SW480 (cell line): Measurements from ENCODE around the gene ALX4.

Source experiments
- DNase-seq: peaks from one replicate; pipeline ENCODE4 v3.0.0-alpha.2; 2016; ENCODE audit warnings: low spot score

ALX4 gene

GRCh38 chr11:44335052-44335760 is 25.3 kb upstream of the ALX4 start:
- DNase-seq, result peak; percentile 27

DNA sequence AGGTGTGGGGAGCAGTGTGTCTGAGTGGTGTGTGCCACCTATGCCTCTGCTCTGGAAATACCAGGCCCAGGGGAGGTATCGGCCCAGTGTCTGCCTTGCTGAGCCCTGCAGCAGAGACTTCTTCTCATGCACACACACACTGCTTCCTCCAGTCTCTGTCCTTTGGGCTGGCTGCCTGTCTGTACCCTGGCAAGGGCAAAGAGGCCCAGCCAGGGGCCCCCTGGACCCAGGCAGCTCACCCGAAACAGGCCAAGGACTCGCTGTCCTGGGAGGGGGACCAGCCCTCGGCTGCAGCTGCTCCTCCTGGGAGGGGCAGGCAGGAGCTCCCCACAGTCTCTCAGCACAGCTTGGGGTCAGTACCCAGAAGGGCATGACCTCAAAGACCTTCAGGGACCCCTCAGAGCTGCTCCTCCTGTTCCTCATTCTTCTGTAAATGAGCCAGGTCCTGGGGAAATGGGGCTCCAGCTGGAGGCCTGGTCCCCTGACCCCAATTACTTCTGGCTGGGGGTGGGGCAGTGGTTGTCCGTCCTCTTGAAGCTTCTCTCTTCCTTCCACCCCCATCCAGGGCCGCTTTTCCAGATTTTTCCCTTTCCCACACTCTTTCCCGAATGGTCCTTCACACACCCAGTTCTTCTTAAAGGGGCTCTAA is 24.5 kb upstream of the ALX4 start:
- no peak for DNase-seq

DNA sequence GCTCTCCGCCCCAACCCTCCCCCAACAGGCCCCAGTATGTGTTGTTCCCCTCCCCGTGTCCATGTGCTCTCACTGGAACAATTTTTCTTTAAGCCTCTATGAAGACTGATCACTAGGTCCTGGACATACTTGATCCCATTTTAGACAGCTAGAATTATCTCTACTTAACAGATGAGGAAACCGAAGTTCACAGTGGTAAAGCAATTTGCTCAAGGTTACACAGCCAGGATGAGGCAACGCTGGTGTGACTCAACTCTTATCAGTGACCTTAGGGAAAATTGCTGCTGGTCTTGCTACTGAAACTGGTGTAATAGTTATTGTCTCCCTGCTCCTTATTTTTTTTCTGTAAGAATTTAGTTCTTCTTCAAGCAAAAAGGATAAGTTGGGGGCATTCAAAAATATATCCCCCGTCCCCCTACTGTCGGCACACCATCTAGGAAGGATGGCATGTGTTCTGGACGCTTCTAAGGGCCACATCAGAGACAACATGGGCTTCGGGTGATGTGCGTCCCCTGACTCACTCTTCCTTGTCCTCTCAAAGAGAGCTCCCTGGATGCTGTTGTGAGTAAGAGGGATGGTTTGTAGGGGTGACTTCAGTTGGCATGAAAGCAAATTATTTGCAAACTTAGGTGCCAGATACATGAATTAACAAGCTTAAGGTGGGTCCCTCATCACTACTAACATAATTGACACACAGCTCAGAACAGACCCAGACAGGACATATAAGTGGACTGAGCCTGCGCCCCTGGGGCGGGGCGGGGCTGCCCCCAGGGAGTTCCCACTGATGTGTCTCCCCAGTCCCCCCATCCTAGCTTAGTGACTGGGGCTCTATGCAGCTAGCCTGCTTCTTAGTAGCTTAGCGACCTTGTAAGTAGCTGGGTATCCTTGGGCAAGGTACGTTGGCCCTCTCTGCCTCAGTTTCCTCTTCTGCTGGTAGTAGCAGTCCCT is 23.6 kb upstream of the ALX4 start:
- DNase-seq, result no peak

DNA sequence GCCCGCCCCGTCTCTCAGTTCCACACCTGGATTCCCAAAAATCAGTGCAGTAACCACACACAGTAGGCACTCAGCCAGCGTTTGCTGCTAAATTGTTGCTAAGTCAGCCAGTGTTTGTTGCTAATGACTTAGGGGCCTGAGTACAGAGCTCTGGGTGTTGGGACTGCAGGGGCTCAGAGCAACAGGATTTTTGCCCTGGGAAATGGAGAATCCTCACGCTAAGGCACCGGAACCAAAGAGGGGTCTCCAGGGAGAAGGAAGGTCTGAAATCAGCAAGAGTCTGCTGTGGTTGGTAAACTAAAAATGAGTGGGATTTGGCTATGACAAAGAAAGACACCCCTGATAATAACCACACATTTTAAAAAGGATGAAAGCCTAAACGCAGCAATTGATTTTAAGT is 22.7 kb upstream of the ALX4 start:
- no peak for DNase-seq

GRCh38 chr11:44329472-44330230 is 19.7 kb upstream of the ALX4 start:
- peak; percentile 33 for DNase-seq

DNA sequence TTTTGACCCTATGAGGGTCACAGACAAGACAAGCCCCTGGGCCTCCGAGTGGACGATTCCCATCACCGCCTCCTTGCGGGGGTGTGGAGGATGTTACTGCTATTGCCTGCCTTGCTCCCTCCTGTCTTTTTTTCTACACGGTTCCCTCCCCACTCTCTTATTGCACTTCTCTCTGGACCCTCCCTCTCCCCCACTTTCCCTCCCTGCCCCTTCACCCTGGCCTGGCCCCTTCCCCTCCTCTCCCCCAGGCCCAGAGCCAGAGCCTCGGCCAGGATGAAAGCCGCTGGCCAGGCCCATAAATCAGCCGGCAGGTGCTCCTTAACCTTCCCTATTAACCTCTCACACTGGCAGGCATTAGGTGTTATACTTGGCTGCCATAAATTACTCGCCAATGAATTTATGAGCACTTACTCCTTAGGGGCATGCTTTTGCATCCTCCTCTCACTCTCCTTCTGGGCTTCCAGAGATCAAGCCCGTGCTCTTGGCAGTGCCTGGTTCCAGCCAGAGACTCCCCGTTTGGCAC is 18.3 kb upstream of the ALX4 start:
- DNase-seq, result no peak

DNA sequence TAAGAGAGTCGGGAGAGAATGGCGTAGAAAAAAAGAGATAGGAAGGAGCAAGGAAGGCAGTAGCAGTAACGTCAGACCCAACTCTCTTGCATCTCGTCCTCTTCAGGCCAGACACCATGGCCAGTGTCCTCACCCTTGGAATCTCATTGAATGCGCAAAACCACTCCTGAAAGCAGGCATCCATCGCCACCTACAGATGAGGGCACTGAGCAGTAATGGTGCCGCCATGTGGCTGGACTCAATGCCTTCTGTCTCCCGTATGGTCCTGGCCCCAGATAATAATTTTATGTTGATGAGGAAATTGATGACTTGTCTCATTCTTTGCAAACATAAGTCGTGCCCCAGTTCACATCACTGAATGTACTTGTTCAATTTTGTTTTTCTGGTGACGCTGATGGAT is 17.8 kb upstream of the ALX4 start:
- DNase-seq, result no peak

- no peak for DNase-seq
Measured at GRCh38 chr11:44326615-44327475, 16.9 kb upstream of the ALX4 start.

GRCh38 chr11:44325698-44326097 is 15.8 kb upstream of the ALX4 start:
- DNase-seq, result no peak

- no peak for DNase-seq
Measured at GRCh38 chr11:44324749-44325525, 15.0 kb upstream of the ALX4 start.

- DNase-seq, result no peak
Measured at GRCh38 chr11:44324222-44324621, 14.3 kb upstream of the ALX4 start.

DNA sequence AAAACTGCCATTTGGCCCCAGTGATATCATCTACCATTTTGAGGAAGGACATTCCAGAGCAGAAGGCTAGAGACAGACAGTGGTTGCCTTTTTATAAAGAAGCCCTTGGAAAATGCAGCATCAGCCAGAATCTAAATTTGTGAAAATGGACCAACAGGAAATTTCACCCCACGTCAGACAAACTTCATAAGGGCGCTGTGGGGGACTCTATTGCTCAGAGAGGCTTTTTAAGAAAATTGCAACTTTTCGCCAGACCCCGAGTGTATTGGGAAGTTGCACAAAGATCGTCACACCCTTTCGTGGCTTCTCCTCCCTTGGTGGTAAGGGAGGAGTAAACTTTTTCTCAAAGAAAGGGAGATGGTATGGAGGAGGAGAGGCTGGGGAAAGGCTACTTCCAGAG is 12.3 kb upstream of the ALX4 start:
- DNase-seq, result no peak

GRCh38 chr11:44321059-44321458 is 11.1 kb upstream of the ALX4 start:
- DNase-seq, result no peak

DNA sequence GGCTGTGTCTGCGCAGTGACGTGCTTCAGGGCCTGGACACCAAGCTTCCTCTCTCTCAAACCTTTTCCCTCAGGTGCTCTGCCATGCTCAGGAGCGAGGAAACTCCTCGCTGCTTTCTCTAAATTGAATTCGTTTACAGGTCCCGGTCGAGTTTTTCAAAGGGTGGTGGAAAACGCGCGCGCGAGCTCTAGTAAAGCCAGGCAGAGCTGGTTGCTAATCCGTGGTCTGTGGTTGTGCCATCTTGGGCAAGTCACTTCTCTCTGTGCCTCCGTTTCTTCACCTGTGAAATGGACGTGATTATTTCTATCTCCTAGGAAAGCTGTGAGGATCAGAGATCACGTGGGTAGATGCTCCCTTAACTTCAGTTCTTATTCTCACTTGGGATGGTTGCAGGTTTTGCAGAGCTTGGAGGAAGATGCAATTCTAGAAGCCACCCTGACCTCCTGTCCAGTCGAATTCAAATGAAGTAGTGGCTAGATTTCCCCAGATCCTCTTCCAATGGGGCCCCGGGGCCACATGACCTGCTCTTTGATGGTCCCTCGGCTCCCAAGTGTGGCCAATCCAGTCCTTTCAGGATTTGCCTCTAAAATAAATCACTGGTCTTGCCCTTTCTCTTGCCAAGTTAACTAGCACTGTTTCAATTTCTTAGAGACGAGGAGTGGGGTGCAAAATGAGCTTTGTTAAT is 10.5 kb upstream of the ALX4 start:
- no peak for DNase-seq

- no peak for DNase-seq
Measured at GRCh38 chr11:44319552-44320288, 9.8 kb upstream of the ALX4 start.

DNA sequence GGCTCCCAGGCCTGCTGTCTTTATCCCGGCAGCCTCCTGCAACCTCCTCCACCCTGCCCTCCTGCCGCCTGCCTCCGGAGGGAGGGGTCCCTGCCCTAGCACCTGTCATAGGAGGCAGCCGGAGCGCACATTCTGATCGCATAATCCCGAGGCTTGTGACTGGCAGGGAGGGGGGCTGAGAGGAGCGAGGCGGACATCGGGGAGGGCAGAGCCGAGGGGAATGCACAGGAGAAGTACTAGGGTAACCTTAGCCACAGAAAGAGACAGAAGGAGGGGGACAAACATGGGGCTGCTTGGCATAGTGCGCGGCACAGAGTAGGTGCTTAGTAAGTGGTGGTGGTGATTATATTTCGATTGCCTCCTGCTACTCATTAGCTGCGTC is 9.2 kb upstream of the ALX4 start:
- no peak for DNase-seq

GRCh38 chr11:44318369-44318768 is 8.4 kb upstream of the ALX4 start:
- DNase-seq, result no peak

- DNase-seq, result peak; percentile 43
Measured at GRCh38 chr11:44316659-44317240, 6.8 kb upstream of the ALX4 start.
